A673 (cell line): ENCODE data around the gene POU3F3. TPM values are rescaled to one million over a fixed set of nuclear protein-coding genes. Genes with fewer than 3 reads are reported as not detected.

Source experiments
- BruUV-seq: library from RNA; stranded (reverse); fragments of 400-500 nt; replicated peaks from 2 replicates; lab custom pipeline; 2021; lab: Mats Ljungman, UMichigan
- CTCF ChIA-PET: fragments of 300-600 bp; sonication (Branson Sonifier 250); formaldehyde crosslinking; loops from one replicate; lab custom pipeline; 2022; ENCODE audit warnings: antibody characterized with exemption; lab: Charles Lee
- POLR2A ChIA-PET: fragments of 300-600 bp; sonication (Branson Sonifier 250); formaldehyde crosslinking; loops from one replicate; lab custom pipeline; 2022; ENCODE audit warnings: antibody characterized with exemption; ENCODE audit not compliant: low non-redundant PET; lab: Charles Lee
- DNase-seq: peaks from one replicate; pipeline ENCODE4 v3.0.0-alpha.2; 2015; ENCODE audit warnings: low spot score
- H3K27ac ChIP-seq: fragments of 200-600 bp; sonication (generic); 2 replicates; pipeline ENCODE4 v1.5.1; 2016; ENCODE audit warnings: mixed run types, low read depth, mild to moderate bottlenecking, mixed read lengths, antibody characterized with exemption, low read length; ENCODE audit not compliant: poor library complexity, severe bottlenecking
- H3K27me3 ChIP-seq: fragments of 200-600 bp; sonication (generic); replicated peaks from 2 replicates; pipeline ENCODE4 v1.6.1; 2017; ENCODE audit warnings: mixed run types, low read depth, mild to moderate bottlenecking, mixed read lengths, antibody characterized with exemption, low read length; ENCODE audit not compliant: insufficient read depth, poor library complexity
- H3K36me3 ChIP-seq: fragments of 200-600 bp; sonication (generic); 2 replicates; pipeline ENCODE4 v1.6.1; 2016; ENCODE audit warnings: mixed run types, mild to moderate bottlenecking, mixed read lengths, antibody characterized with exemption, low read length; ENCODE audit not compliant: insufficient read depth, poor library complexity, severe bottlenecking
- H3K4me1 ChIP-seq: fragments of 200-600 bp; sonication (generic); 2 replicates; pipeline ENCODE4 v1.6.1; 2017; ENCODE audit warnings: mixed run types, mild to moderate bottlenecking, mixed read lengths, antibody characterized with exemption, low read length; ENCODE audit not compliant: insufficient read depth, poor library complexity, severe bottlenecking
- H3K4me3 ChIP-seq: fragments of 200-600 bp; sonication (generic); 2 replicates; pipeline ENCODE4 v1.5.1; 2016; ENCODE audit warnings: low read depth, mixed run types, mild to moderate bottlenecking, mixed read lengths, low read length; ENCODE audit not compliant: poor library complexity, severe bottlenecking
- H3K9me3 ChIP-seq: fragments of 200-600 bp; sonication (generic); 2 replicates; pipeline ENCODE4 v1.6.1; 2016; ENCODE audit warnings: mixed run types, low read depth, mild to moderate bottlenecking, mixed read lengths, antibody characterized with exemption, low read length; ENCODE audit not compliant: poor library complexity, severe bottlenecking
- CTCF ChIP-seq: fragments of 300-800, 200-600 bp; sonication (generic); conservative IDR thresholded peaks from 2 replicates; pipeline ENCODE4 v1.5.1; 2017; ENCODE audit warnings: low read depth, mild to moderate bottlenecking, antibody characterized with exemption, low read length, moderate library complexity, mixed read lengths
- EZH2 ChIP-seq: fragments of 200-600 bp; sonication (generic); IDR thresholded peaks from 2 replicates; pipeline ENCODE4 v1.6.1; 2017; ENCODE audit warnings: borderline replicate concordance, low read depth, mild to moderate bottlenecking, mixed read lengths, antibody characterized with exemption, low read length; ENCODE audit not compliant: poor library complexity, severe bottlenecking
- intact Hi-C: fragments of 100-400 bp; cut with micrococcal nuclease; formaldehyde crosslinking; loops from one replicate; pipeline ENCODE4 v1.10.0; 2022; ENCODE audit not compliant: unreplicated experiment
- total RNA-seq: library from RNA; stranded (reverse); gene quantifications from 2 replicates; pipeline ENCODE4 v1.2.3, GENCODE V29; 2021

POU3F3 gene
- total RNA-seq, 1 experiment from 2014 or later: not detected

DNA sequence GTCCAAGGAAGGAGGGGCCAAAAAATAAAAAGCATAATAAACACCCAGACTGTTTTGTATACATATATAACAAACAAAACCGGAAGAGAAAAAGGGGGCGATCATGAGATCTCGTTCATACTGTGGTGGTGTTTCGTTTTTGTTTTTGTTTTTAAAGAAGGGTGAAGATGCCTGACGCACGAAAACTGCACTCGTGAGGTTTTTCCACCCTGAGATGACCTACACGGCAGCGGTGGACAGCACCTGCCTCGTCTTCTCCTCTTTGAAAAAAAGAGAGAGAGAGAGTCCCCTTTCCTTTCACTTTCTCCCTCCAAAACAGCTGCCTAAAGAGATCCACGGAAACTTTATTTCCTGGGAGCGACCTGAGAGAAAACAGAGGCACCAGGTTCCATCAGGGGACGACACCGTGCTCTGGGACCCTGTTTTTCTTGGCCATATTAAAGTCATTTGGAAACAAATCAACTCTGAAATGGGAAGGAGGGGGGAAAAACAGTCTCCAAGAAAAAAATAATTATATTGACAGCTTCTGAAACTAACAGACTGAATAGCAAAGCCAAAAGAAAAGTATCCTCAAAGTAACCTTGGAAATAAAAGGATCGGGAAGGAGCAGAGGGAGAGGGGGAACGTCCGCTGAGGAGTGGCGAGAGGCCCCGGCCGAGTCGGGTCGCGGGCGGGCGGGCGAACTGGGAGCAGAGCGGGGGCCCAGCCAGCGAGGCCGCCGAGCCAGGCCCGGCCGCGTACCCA lies 3.5 kb downstream of the POU3F3 start:
- TF ChIP-seq CTCF: no peak
- Histone ChIP-seq H3K27ac (no peak overlapping the region), H3K4me3 (no peak overlapping the region), H3K27me3 (peaks cover 83% of the 10 kb centered on the region), H3K36me3 (no peaks in the 10 kb centered on the region), H3K4me1 (peaks cover 10% of the 10 kb centered on the region), H3K9me3 (no peaks in the 10 kb centered on the region)
- DNase-seq: no peak
- BruUV-seq: no TSS peak
- intact Hi-C loops: loop anchor here (10.0 kb wide), 1 partner anchor 227 kb away; no protein-coding TSS in a partner anchor
- POLR2A ChIA-PET: no interaction called here
- CTCF ChIA-PET: no interaction called here

GRCh38 chr2:104858006-104858978 lies 4.4 kb downstream of the POU3F3 start:
- CTCF ChIA-PET: no interaction called here
- TF ChIP-seq CTCF (no peak), EZH2 (no peak)
- BruUV-seq: no TSS peak
- Histone ChIP-seq H3K27me3 (peaks cover 82% of the 10 kb centered on the region), H3K36me3 (no peaks in the 10 kb centered on the region), H3K9me3 (no peaks in the 10 kb centered on the region), H3K4me3 (no peak overlapping the region), H3K27ac (no peak overlapping the region), H3K4me1 (peaks cover 9% of the 10 kb centered on the region)
- intact Hi-C loops: loop anchor here (10.0 kb wide), 1 partner anchor 227 kb away; no protein-coding TSS in a partner anchor
- POLR2A ChIA-PET: no interaction called here
- DNase-seq: no peak

DNA sequence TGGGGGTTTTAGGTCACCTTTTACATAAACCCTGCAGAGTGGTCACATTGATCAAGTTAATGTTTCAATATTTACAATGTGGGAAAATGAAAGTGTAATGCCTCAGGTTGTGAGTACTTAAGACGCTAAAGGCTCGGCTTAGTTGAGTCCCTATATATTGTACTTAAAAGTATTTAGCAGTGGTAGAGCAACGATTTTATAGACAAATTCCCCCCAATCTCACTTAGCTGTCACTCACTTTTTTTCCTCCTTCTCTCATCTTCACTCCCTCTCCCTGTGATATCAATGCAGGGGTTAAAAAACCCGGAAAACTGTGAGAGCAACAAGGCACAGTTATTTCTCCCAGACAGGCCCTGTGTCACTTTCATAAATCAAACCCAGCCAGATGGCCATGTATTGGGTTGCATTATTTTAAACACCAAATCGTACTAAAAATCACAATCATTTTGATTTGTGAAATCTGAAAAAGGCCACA lies 5.4 kb downstream of the POU3F3 start:
- POLR2A ChIA-PET: no interaction called here
- no peaks in the 10 kb centered on the region for H3K36me3 ChIP-seq
- H3K27ac ChIP-seq: no peak overlapping the region
- H3K9me3 ChIP-seq: no peaks in the 10 kb centered on the region
- peaks cover 78% of the 10 kb centered on the region for H3K27me3 ChIP-seq
- peaks cover 9% of the 10 kb centered on the region for H3K4me1 ChIP-seq
- intact Hi-C loops: loop anchor here (10.0 kb wide), 1 partner anchor 225 kb away; no protein-coding TSS in a partner anchor
- BruUV-seq: no TSS peak
- H3K4me3 ChIP-seq: no peak overlapping the region
- TF ChIP-seq EZH2 (no peak), CTCF (no peak)
- DNase-seq: no peak
- CTCF ChIA-PET: no interaction called here
